Left ventricle myocardium superior (tissue), 1 donor: ENCODE measurements around the gene GCLM. TPM values are rescaled to one million over a fixed set of nuclear protein-coding genes. Genes with fewer than 3 reads are reported as not detected.
"Not testable (repeated sequence)": the region's sequence is repeated elsewhere in the genome, so short reads cannot be mapped to it uniquely, and the experiment has no call there.

ENCODE experiments used
- ATAC-seq: fragments of 200-7000 bp; cut with Tn5 transposase; one replicate; pipeline ENCODE4 v1.9.1; 2020; ENCODE audit warnings: mild to moderate bottlenecking, moderate library complexity
- DNase-seq: peaks from one replicate; pipeline ENCODE4 v3.0.0-alpha.2; 2020
- intact Hi-C: fragments of 100-400 bp; cut with micrococcal nuclease; formaldehyde crosslinking; loops from one replicate; pipeline ENCODE4 v1.11.0; 2022
- total RNA-seq: library from RNA; stranded (reverse); fragmentation: NEBNext Ultra II Directional; extraction: Animal tissue kit (Norgen Biotek cat#: 25700); gene quantifications from one replicate; pipeline ENCODE4 v1.2.1, GENCODE V29; 2021
- donor health status: DM: no; HTN: yes; CAD: no; lungs with severe emphysema.

GCLM gene
- total RNA-seq, 1 donor from 2014 or later, result 10.9 TPM

DNA sequence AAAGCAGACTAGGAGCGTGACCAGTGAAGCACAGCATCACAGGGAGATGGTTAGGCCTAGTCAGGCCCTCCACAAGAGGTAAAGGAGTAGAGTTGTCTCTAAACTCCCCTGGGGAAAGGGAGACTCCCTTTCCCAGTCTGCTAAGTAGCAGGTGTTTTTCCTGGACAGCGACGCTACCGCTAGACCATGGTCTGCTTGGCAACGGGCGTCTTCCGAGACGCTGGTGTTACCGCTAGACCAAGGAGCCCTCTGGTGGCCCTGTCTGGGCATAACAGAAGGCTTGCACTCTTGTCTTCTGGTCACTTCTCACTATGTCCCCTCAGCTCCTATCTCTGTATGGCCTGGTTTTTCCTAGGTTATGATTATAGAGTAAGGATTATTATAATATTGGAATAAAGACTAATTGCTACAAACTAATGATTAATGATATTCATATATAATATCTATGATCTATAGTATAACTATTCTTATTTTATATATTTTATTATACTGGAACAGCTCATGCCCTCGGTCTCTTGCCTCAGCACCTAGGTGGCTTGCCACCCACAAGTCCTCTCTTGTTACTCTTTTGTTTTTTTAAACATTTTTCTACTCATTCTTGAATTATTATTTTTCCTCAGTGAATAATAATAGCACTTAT lies 58.4 kb downstream of the GCLM start:
- not testable (repeated sequence) for ATAC-seq
- intact Hi-C loops, result loop anchor here (5.0 kb wide), 1 partner anchor 549 kb away; no protein-coding TSS in a partner anchor
- peak; percentile 84 for DNase-seq

DNA sequence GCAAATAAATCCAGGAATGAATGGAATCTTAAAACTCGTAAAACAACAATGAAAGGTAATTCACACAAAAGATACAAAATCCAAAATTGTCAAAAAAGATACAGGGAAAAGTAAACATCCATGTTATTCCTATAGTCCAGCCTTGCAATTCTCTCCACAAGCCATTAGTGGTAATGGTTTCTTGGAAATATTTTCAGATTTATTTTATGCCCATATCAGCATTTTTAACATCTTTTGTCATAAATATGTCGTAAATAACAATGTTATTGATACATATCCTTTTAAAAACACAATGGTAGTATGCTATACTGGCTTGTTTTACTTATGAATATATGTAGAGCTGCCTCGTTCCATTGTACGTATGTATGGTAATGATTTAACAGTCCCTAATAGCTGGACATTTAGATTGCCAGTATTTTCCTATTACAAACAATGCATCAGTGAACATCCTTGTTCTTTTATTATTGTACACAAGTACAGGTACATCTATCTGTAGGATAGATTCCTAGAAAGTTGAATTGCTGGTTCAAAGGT lies 60.8 kb downstream of the GCLM start:
- intact Hi-C loops, result loop anchor here (5.0 to 10.0 kb wide), 2 partner anchors 224 to 406 kb away; no protein-coding TSS in a partner anchor
- no peak for ATAC-seq
- no peak for DNase-seq

DNA sequence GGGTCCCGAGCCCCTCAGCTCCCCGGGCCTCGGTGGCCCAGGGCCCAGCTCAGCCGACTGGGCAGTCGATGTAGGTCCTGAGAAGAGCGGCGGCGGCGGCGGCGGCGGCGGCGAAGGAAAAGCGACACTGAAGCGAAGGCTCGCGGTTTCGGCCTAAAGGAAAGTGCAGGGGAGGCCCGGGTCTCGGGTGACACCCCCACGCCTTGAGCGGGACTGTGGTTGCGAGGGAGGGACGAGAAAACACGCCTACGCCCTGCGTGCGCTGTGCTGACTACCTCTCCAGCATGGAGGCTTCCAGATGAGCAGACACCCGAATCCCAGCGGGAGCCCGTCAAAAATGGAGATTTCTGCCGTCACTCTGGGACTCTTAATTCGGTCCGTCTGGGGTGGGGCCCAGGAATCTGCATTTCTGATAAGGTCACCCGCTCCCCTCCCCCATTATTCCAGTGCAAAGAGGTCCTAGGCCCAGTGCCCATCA lies 61.4 kb downstream of the GCLM start:
- DNase-seq, result peak; percentile 81
- intact Hi-C loops, result loop anchor here (5.0 to 10.0 kb wide), 2 partner anchors 223 to 406 kb away; no protein-coding TSS in a partner anchor
- peak; percentile 56 for ATAC-seq

DNA sequence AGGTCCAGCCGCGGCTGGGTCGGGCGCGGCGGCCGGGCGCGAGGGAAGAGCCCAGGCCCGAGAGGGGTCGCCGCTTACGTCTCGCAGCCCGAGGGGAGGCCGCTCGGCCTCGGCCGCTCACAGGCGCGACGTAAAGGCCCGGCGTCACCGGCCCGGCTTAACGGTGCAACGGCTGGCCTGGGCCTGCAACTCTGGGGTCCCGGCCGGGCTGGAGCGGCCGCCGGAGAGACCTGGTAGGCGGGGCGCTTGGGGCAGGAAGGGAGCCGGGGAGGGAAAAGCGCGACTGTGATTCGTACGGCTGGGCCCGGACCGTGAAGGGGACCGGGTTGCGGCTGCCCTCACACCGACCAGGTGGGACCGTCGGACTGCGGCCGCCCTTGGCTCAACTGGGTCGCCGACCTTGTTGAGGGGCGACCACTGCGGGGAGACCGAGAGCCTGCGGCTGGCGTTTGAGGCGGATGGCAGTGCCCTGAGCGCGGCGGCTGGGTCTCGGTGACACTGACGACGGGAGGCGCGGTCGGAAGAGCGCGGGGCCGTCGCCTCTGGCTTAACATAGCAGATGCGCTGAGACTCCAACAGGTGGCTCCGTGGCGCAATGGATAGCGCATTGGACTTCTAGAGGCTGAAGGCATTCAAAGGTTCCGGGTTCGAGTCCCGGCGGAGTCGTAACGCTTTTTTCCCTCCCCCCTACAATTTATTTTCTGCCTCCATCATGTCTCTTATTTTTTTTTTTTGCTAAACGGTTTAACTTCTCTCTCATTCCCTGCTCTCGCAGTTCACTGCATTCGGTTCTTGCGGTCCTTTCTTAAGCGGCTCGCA lies 62.0 kb downstream of the GCLM start:
- ATAC-seq (peak; percentile 85), DNase-seq (peak; percentile 89)
- intact Hi-C loops, result loop anchor here (5.0 to 10.0 kb wide), 2 partner anchors 222 to 405 kb away; no protein-coding TSS in a partner anchor

DNA sequence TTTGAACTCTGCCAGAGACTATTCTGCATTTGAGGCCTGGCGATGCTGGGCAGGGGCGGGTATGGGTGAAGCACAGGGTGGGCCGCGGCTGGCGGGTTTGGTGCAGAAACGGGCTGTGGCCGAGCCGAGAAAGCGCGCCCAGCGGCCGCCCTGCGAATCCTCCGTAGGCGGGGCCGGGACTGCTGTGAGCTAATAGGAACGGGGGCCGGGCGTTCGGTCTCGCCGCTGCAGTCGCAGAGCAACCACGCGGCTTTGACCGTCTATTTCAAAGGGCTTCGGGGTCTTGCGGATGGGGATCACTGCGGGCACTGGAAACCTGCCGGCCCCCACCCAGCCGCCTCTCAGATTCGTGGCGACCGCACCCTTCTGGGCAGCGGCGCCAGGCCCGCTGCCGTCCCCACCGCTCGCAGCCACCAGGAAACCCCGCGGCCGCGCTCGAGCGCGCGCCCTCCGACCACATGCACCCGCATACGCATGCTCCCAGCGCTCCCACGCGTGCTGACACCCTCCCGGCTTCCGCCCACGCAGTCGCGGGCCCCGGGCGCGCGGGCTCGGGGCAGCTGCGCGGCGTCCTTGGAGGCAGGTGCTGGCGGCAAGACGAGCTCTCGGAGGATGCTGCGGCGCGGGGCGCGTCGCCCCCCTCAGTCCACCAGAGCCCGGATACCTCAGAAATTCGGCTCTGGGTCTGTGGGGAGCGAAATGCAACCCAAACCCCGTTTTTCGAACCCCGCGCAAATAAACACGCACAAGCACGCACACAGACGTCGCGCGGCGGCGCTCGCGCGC lies 62.8 kb downstream of the GCLM start:
- peak; percentile 77 for ATAC-seq
- intact Hi-C loops, result loop anchor here (5.0 to 10.0 kb wide), 2 partner anchors 222 to 404 kb away; no protein-coding TSS in a partner anchor
- peak; percentile 94 for DNase-seq

DNA sequence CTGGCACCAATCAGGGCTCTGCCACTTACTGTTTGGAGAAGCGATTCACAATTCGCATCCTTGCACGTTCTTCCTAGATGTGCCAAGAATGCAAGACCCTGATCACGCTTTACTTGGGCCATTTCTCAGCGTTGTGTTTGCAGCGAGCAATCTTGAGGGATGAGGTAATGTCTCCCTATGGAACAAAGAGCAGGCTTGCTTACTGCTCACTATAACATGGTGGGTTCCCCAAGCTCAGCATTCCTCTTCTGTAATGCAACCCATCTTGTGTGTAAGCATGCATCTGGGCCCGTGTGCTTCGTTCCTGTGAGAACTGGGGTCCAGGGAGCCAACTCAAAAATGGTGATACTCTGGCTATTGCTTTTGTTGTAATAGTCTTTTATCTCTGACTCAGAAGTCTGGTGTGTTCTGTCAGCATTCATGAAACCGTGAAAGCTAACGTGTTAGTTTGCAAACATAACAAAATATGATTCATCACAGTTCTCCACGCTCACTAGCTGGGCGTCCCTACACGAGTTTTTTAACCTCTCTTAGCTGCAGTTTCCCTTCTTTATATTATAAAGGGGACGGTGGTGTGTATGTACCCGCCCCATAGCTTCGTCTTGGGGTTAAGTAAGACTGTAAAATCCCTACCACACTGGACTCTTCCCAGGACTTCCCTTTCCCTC lies 63.6 kb downstream of the GCLM start:
- DNase-seq (no peak), ATAC-seq (no peak)
- intact Hi-C loops, result loop anchor here (5.0 to 10.0 kb wide), 2 partner anchors 221 to 403 kb away; no protein-coding TSS in a partner anchor

DNA sequence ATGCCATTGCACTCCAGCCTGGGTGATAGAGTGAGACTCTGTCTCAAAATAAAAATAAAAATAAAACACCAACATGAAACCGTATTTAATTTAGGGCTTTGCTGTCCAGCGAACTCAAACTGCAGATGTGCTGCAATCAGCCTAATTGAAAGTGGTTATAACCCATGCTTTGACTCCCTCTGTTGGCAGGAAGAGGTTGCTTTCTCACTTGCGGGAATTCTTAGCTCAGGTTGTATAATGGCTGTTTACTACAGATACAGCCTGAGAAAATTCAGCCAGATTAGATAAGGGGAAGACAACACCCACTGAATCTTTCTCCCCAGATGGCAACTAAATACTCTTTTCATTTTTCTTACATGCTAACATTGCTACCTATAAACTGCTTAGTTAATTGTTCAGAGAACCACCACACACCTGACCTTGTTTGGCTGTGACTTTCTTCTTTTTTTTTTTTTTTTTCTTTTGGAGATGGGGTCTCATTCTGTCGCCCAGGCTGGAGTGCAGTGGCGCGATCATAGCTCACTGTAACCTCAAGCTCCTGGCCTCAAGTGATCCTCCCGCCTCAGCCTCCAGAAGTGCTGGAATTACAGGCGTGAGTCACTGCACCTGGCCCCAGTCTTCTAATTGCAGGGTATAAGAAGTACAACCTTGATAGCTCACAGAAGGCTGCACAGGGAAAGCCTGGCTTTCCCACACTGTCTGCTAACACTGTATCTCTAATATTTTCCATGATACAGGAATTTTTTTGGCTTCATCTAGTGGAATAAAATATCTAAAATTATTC lies 64.8 kb downstream of the GCLM start:
- DNase-seq (no peak), ATAC-seq (no peak)
- intact Hi-C loops, result loop anchor here (5.0 to 10.0 kb wide), 2 partner anchors 220 to 402 kb away; no protein-coding TSS in a partner anchor

DNA sequence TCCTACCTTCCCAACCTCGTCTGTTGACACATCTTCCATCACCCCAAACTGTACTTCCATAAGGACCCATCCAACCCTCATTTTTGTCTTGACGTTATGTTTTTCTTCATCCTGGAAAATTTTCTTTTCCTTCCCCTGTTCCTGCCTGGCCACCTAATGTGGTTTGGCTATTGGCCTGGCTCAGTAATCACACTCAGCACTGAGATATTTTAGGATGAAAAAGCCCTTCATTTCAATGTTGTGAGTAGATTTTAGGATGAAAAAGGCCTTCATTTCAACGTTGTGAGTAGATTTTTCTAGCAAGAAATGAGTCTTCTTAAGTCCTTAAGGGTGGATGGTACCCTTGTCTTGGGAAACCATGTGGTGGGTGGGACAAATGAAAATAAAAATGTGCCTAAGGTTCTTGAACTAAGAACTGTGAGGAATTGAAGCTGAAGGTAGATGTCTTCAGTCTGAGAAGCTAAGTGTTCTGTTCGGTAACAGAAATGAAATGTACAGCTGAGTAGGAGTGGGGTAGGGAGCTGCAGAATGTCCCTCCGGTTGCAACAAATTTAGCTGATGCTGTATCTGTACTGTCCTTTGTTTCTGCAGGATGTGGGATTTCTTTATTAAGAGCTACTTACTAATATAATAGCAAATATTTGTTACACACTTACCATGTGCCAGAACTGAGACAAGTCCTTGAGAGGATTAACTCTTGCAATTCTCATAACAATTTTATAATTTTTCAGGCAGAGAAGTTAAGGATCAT lies 66.3 kb downstream of the GCLM start:
- intact Hi-C loops, result loop anchor here (10.0 kb wide), 1 partner anchor 218 kb away; no protein-coding TSS in a partner anchor
- ATAC-seq, result no peak

DNA sequence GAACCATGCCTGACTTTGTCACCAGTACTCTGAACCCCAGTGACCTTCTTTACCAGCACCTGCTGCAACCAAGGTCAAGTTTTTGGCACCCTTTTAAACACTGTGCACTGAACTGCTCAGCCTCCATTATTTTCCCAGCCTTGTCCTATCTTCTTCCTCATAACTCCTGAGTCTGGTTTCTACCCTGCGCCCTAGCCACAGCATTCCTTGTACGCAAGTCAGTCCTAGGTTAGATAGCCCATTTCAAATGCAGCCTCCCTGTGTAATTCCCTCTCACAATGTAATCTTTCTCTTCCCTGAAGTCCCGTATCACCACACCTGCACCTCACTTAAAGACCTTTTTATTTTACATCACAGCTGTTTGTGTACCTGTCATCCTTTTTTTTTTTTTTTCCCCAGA lies 67.5 kb downstream of the GCLM start:
- intact Hi-C loops, result loop anchor here (10.0 kb wide), 1 partner anchor 217 kb away; no protein-coding TSS in a partner anchor
- ATAC-seq, result no peak
- no peak for DNase-seq

More for the DNA sequence above, 66.3 kb downstream of the GCLM start:
- DNase-seq, result no peak

DNA sequence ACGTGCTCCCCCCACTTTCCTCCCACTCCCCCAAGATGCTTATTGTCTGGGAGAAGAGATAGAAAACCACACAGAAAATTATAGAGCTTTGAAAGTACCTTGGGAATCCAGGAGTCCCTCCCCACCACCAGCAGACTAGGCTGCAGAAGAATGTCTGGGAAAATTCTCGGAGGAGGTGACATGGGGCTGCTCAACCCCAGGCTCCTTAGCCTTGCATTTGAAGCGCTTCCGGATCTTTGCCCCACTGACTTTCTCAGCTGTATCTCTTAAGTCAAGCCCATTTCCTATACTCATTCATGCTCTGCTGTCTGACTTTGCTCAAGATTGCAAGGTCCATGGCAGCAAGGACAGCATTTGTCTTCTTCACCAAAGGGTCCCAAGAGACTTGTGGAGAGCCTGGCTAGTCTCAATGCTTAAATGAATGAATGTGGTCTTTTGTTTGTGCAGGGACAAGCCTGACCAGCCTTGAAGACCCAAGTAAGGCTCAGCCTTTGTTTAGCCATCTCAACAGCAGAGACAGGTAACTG lies 68.2 kb downstream of the GCLM start:
- intact Hi-C loops, result loop anchor here (10.0 kb wide), 1 partner anchor 216 kb away; no protein-coding TSS in a partner anchor
- DNase-seq (no peak), ATAC-seq (no peak)

DNA sequence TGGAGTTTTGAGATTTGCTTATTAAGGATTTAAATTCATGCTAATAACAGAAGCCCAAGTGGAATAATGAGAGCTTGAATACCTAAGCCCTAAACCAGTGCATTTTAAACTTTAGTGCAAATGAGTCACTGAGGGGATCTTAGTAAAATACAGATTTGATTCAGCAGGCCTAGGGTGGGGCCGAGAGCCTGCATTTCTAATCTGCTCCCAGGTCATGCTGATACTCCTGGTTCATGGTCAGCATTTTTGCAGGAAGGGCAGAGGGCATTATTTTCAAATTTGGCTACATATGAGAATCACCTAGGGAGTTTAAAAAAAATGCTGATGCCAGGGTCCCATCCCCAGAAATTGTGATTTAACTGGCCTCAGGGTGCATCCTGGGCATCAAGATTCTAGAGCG lies 69.5 kb downstream of the GCLM start:
- no peak for DNase-seq
- ATAC-seq, result no peak
- intact Hi-C loops, result loop anchor here (10.0 kb wide), 1 partner anchor 215 kb away; no protein-coding TSS in a partner anchor

DNA sequence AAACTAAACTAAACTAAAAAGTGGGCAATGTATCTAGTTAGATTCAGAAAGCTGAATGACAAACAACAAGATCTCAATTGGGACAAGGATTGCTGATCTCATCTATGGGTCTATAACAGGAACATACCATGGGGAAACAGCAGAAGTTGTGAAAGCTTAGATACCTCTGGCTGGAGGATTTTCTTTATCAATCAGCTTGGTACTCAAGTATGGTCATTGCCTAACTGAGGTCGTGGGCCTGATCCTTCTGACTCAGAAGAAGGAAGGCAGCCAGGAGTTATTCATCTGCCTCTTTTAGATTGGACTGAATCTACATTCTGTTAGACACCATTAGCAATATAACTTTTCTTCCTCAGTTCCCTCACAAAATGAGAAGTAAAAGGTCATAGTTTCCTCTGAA lies 69.9 kb downstream of the GCLM start:
- no peak for DNase-seq
- ATAC-seq, result no peak
- intact Hi-C loops, result no loop called here

DNA sequence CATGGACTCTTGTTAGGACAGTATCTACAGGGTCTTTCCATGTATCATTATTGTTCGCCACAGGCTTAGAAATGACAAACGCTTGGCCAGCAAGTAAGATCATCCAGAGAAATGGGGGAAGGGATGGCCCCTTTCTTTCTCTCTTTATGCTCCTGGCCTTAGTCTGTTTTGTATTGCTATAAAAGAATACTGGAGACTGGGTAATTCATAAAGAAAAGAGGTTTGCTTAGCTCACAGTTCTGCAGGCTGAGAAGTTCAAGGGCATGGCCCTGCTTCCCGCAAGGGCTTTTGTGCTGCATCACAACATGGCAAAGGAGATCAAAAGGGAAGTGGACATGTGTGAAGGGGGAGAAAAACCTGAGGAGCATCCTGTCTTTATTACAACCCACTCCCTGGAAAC lies 71.3 kb downstream of the GCLM start:
- no peak for DNase-seq
- intact Hi-C loops, result no loop called here
- ATAC-seq, result no peak
